Panc1 (cell line): Measurements from ENCODE around the gene ANO2. TPM values are rescaled to one million over a fixed set of nuclear protein-coding genes. Genes with fewer than 3 reads are reported as not detected.

ENCODE experiments used
- ATAC-seq: fragments of 200-7000 bp; cut with Tn5 transposase; 2 replicates; pipeline ENCODE4 v1.9.1; 2020; ENCODE audit warnings: mild to moderate bottlenecking, moderate library complexity
- BruUV-seq: library from RNA; stranded (reverse); fragments of 400-500 nt; replicated peaks from 2 replicates; lab custom pipeline; 2021; lab: Mats Ljungman, UMichigan
- CTCF ChIA-PET: fragments of 300-600 bp; sonication (Branson Sonifier 250); formaldehyde crosslinking; loops from one replicate; lab custom pipeline; 2022; ENCODE audit warnings: antibody characterized with exemption; lab: Charles Lee
- POLR2A ChIA-PET: fragments of 300-600 bp; sonication (Branson Sonifier 250); formaldehyde crosslinking; loops from one replicate; lab custom pipeline; 2022; ENCODE audit warnings: antibody characterized with exemption; lab: Charles Lee
- DNase-seq: peaks from one replicate; pipeline ENCODE4 v3.0.0-alpha.2; 2010; ENCODE audit warnings: low read depth, low spot score
- H3K27ac ChIP-seq: 2 replicates; pipeline ENCODE4 v1.5.1; 2011; ENCODE audit warnings: mild to moderate bottlenecking, low read length, inconsistent platforms
- H3K27me3 ChIP-seq: fragments of 200-500 bp; sonication (Bioruptor generic); 2 replicates; pipeline ENCODE4 v1.6.0; 2014; ENCODE audit warnings: low read length, inconsistent platforms; ENCODE audit not compliant: control insufficient read depth, insufficient read depth
- H3K36me3 ChIP-seq: fragments of 200-500 bp; sonication (Bioruptor generic); 2 replicates; pipeline ENCODE4 v1.5.1; 2014; ENCODE audit warnings: inconsistent platforms, mild to moderate bottlenecking, low read length, moderate library complexity; ENCODE audit not compliant: control insufficient read depth, insufficient read depth
- H3K4me1 ChIP-seq: 2 replicates; pipeline ENCODE4 v1.5.1; 2011; ENCODE audit warnings: inconsistent platforms, mild to moderate bottlenecking, low read length, moderate library complexity; ENCODE audit not compliant: control insufficient read depth, insufficient read depth
- H3K4me3 ChIP-seq, 2 experiments: 2 replicates each; pipeline ENCODE4 v1.5.1; 2011 to 2012; ENCODE audit warnings: low read depth in 2 of 2, low read length in 2 of 2, mild to moderate bottlenecking in 2 of 2, inconsistent platforms in 1 of 2, moderate library complexity in 1 of 2
- H3K9me3 ChIP-seq: fragments of 200-500 bp; sonication (Bioruptor generic); 2 replicates; pipeline ENCODE4 v1.5.1; 2014; ENCODE audit warnings: low read depth, mild to moderate bottlenecking, inconsistent platforms, low read length, moderate library complexity; ENCODE audit not compliant: control insufficient read depth, insufficient read depth
- POLR2AphosphoS5 ChIP-seq: IDR thresholded peaks from 2 replicates; pipeline ENCODE4 v1.6.1; 2012; ENCODE audit warnings: mild to moderate bottlenecking, low read depth, low read length, moderate library complexity
- SIN3A ChIP-seq: IDR thresholded peaks from 2 replicates; pipeline ENCODE4 v1.6.1; 2012; ENCODE audit warnings: low read depth, mild to moderate bottlenecking, low read length, moderate library complexity, borderline replicate concordance; ENCODE audit not compliant: insufficient read depth
- TCF7L2 ChIP-seq: IDR thresholded peaks from 2 replicates; pipeline ENCODE4 v1.6.1; 2011; ENCODE audit warnings: mild to moderate bottlenecking, low read depth, low read length, inconsistent platforms
- in situ Hi-C: cut with HindIII; loops from 2 replicates; pipeline ENCODE4 v1.10.0; 2016; ENCODE audit warnings: low sequenced_read_pairs, low pct_unique_long_range_greater_than_20kb
- intact Hi-C: fragments of 100-400 bp; cut with micrococcal nuclease; formaldehyde crosslinking; loops from one replicate; pipeline ENCODE4 v1.10.0; 2022; ENCODE audit not compliant: unreplicated experiment
- total RNA-seq: library from RNA; stranded (reverse); gene quantifications from one replicate; pipeline ENCODE4 v1.2.1, GENCODE V29; 2021; ENCODE audit not compliant: unreplicated experiment
- TF ChIP-seq, protein P1 (sequence below), 2 experiments: IDR thresholded peaks; 2 replicates each; pipeline ENCODE4 v1.6.1; 2011 to 2012; ENCODE audit warnings: low read depth in 2 of 2, control low read depth in 1 of 2, low read length in 1 of 2, mild to moderate bottlenecking in 1 of 2, moderate library complexity in 1 of 2; ENCODE audit not compliant: insufficient read depth in 1 of 2
- TF ChIP-seq, protein P2 (sequence below): fragments of 450-650 bp; IDR thresholded peaks from 2 replicates; pipeline ENCODE4 v1.5.1; 2017; ENCODE audit warnings: mild to moderate bottlenecking

Gene ANO2
- total RNA-seq, 1 experiment from 2014 or later, result not detected

DNA sequence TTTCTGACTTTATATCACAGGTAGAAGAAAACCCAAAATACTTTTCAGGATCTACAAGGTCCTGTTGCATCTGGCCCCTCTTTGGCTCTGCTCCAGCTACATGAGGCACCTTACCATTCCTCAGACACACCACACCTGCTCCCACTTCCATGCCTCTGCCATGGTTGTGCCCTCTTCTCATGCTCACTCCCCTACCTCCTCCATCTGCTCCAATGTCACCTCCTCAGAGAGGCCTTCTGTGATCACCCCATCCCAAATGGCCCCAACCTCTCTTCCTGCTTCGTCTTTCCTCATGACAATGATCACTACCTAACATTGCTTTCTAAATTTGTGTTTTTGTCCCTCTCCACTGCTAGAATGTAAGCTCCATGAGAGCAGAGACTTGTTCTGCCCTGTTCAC is 174.3 kb downstream of the ANO2 start:
- Histone ChIP-seq H3K27ac (no peak overlapping the region), H3K4me3 (no peak overlapping the region), H3K36me3 (no peaks in the 10 kb centered on the region), H3K4me1 (no peaks in the 10 kb centered on the region), H3K9me3 (no peaks in the 10 kb centered on the region), H3K27me3 (no peaks in the 10 kb centered on the region)
- DNase-seq (no peak), ATAC-seq (no peak)
- intact Hi-C loops, result no loop called here
- TF ChIP-seq SIN3A (no peak), POLR2AphosphoS5 (no peak), TCF7L2 (no peak)
- TF ChIP-seq, protein P1, sequence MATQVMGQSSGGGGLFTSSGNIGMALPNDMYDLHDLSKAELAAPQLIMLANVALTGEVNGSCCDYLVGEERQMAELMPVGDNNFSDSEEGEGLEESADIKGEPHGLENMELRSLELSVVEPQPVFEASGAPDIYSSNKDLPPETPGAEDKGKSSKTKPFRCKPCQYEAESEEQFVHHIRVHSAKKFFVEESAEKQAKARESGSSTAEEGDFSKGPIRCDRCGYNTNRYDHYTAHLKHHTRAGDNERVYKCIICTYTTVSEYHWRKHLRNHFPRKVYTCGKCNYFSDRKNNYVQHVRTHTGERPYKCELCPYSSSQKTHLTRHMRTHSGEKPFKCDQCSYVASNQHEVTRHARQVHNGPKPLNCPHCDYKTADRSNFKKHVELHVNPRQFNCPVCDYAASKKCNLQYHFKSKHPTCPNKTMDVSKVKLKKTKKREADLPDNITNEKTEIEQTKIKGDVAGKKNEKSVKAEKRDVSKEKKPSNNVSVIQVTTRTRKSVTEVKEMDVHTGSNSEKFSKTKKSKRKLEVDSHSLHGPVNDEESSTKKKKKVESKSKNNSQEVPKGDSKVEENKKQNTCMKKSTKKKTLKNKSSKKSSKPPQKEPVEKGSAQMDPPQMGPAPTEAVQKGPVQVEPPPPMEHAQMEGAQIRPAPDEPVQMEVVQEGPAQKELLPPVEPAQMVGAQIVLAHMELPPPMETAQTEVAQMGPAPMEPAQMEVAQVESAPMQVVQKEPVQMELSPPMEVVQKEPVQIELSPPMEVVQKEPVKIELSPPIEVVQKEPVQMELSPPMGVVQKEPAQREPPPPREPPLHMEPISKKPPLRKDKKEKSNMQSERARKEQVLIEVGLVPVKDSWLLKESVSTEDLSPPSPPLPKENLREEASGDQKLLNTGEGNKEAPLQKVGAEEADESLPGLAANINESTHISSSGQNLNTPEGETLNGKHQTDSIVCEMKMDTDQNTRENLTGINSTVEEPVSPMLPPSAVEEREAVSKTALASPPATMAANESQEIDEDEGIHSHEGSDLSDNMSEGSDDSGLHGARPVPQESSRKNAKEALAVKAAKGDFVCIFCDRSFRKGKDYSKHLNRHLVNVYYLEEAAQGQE (IDR thresholded peaks at IDR 0.05; ENCODE audit: insufficient read depth in 1 of 2, low read depth in 2 of 2, low read length in 1 of 2), result no peak
- TF ChIP-seq, protein P2, sequence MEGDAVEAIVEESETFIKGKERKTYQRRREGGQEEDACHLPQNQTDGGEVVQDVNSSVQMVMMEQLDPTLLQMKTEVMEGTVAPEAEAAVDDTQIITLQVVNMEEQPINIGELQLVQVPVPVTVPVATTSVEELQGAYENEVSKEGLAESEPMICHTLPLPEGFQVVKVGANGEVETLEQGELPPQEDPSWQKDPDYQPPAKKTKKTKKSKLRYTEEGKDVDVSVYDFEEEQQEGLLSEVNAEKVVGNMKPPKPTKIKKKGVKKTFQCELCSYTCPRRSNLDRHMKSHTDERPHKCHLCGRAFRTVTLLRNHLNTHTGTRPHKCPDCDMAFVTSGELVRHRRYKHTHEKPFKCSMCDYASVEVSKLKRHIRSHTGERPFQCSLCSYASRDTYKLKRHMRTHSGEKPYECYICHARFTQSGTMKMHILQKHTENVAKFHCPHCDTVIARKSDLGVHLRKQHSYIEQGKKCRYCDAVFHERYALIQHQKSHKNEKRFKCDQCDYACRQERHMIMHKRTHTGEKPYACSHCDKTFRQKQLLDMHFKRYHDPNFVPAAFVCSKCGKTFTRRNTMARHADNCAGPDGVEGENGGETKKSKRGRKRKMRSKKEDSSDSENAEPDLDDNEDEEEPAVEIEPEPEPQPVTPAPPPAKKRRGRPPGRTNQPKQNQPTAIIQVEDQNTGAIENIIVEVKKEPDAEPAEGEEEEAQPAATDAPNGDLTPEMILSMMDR, result no peak
- no TSS peak for BruUV-seq
- CTCF ChIA-PET, result no interaction called here
- in situ Hi-C loops, result no loop called here
- POLR2A ChIA-PET, result no interaction called here

- no peak for TF ChIP-seq SIN3A
- TF ChIP-seq, protein P1 (IDR thresholded peaks at IDR 0.05; ENCODE audit: insufficient read depth in 1 of 2, low read depth in 2 of 2, low read length in 1 of 2), result no peak
- TF ChIP-seq, protein P2, result no peak
- TF ChIP-seq POLR2AphosphoS5, result no peak
- TF ChIP-seq TCF7L2, result no peak
- CTCF ChIA-PET, result no interaction called here
- ATAC-seq, result no peak
- no peak for DNase-seq
- in situ Hi-C loops (no loop called here), intact Hi-C loops (no loop called here)
- no peak overlapping the region for H3K27ac ChIP-seq
- H3K4me3 ChIP-seq, result no peak overlapping the region
- H3K27me3 ChIP-seq, result no peaks in the 10 kb centered on the region
- BruUV-seq, result no TSS peak
- H3K9me3 ChIP-seq, result no peaks in the 10 kb centered on the region
- H3K4me1 ChIP-seq, result no peaks in the 10 kb centered on the region
- no peaks in the 10 kb centered on the region for H3K36me3 ChIP-seq
- POLR2A ChIA-PET, result no interaction called here
Measured at GRCh38 chr12:5768581-5769196, 176.4 kb downstream of the ANO2 start.
